H1 (cell line): Measurements from ENCODE around the gene COL17A1. TPM values are rescaled to one million over a fixed set of nuclear protein-coding genes. Genes with fewer than 3 reads are reported as not detected.

Source experiments
- CTCF ChIA-PET: fragments of 300-600 bp; sonication (Branson Sonifier 250); formaldehyde crosslinking; loops from one replicate; lab custom pipeline; 2021; ENCODE audit not compliant: partially characterized antibody; lab: Charles Lee
- POLR2A ChIA-PET: fragments of 300-600 bp; sonication (Branson Sonifier 250); formaldehyde crosslinking; loops from one replicate; lab custom pipeline; 2021; ENCODE audit warnings: inconsistent platforms; ENCODE audit not compliant: partially characterized antibody; lab: Charles Lee
- DNase-seq, 2 experiments: peaks; one replicate each; pipeline versions ENCODE4 v3.0.0 to v3.0.0-alpha.2; 2010 to 2022; ENCODE audit warnings: low spot score in 2 of 2, low read depth in 1 of 2, mixed read lengths in 1 of 2
- FAIRE-seq: peaks from 2 replicates; lab custom pipeline; 2011; peaks lifted over from hg19 to GRCh38; lab: Jason Lieb, UNC
- H2AFZ ChIP-seq: 2 replicates; pipeline ENCODE4 v1.8.1; 2012; ENCODE audit warnings: low read length, inconsistent platforms
- H2AK5ac ChIP-seq: 2 replicates; pipeline ENCODE4 v1.6.1; 2013; ENCODE audit warnings: low read depth, low read length
- H2BK120ac ChIP-seq: replicated peaks from 2 replicates; pipeline ENCODE3; 2013; ENCODE audit warnings: low read depth, low read length, inconsistent platforms
- H2BK12ac ChIP-seq: 2 replicates; pipeline ENCODE4 v1.6.1; 2013; ENCODE audit warnings: low read depth, low read length
- H2BK15ac ChIP-seq: 2 replicates; pipeline ENCODE4 v1.6.1; 2013; ENCODE audit warnings: low read length
- H2BK20ac ChIP-seq: 2 replicates; pipeline ENCODE4 v1.6.1; 2013; ENCODE audit warnings: low read length
- H2BK5ac ChIP-seq: 2 replicates; pipeline ENCODE4 v1.6.1; 2013; ENCODE audit warnings: low read depth, low read length
- H3K14ac ChIP-seq: 2 replicates; pipeline ENCODE4 v1.6.1; 2013; ENCODE audit warnings: inconsistent platforms; ENCODE audit not compliant: insufficient read length
- H3K18ac ChIP-seq: 2 replicates; pipeline ENCODE4 v1.6.1; 2013; ENCODE audit warnings: low read length; ENCODE audit errors: extremely low read depth
- H3K23ac ChIP-seq: 2 replicates; pipeline ENCODE4 v1.6.1; 2013; ENCODE audit warnings: inconsistent platforms; ENCODE audit not compliant: insufficient read length
- H3K23me2 ChIP-seq: 2 replicates; pipeline ENCODE4 v1.6.1; 2013; ENCODE audit warnings: low read depth, low read length
- H3K27ac ChIP-seq: 2 replicates; pipeline ENCODE4 v1.6.1; 2011; ENCODE audit warnings: low read depth, low read length, inconsistent platforms
- H3K27me3 ChIP-seq, 4 experiments: replicated peaks in 1 of 4; 1 replicate in 1 of 4; 2 replicates in 3 of 4; pipeline versions ENCODE4 v1.6.1 to v1.8.1; 2011 to 2013; ENCODE audit warnings: low read length in 3 of 4, mild to moderate bottlenecking in 3 of 4, inconsistent platforms in 2 of 4, mixed read lengths in 2 of 4, moderate library complexity in 1 of 4; ENCODE audit not compliant: control insufficient read depth in 3 of 4, insufficient read depth in 3 of 4; ENCODE audit errors: extremely low read depth in 1 of 4
- H3K36me3 ChIP-seq, 4 experiments: 2 replicates each; pipeline versions ENCODE4 v1.6.1 to v1.8.1; 2011 to 2013; ENCODE audit warnings: mild to moderate bottlenecking in 4 of 4, low read length in 3 of 4, moderate library complexity in 2 of 4, control low read depth in 1 of 4, inconsistent platforms in 1 of 4; ENCODE audit not compliant: insufficient read depth in 4 of 4, control insufficient read depth in 2 of 4
- H3K4ac ChIP-seq: replicated peaks from 2 replicates; pipeline ENCODE3; 2013; ENCODE audit warnings: low read length, low read depth, mixed read lengths, inconsistent platforms; ENCODE audit not compliant: insufficient read length
- H3K4me1 ChIP-seq, 4 experiments: replicated peaks in 1 of 4; 1 replicate in 1 of 4; 2 replicates in 3 of 4; pipeline versions ENCODE4 v1.6.1 to v1.8.1; 2011 to 2013; ENCODE audit warnings: low read length in 3 of 4, inconsistent platforms in 2 of 4, mixed read lengths in 1 of 4; ENCODE audit not compliant: insufficient read depth in 4 of 4, control insufficient read depth in 3 of 4
- H3K4me2 ChIP-seq, 2 experiments: 2 replicates each; pipeline versions ENCODE4 v1.6.1 to v1.8.1; 2011 to 2013; ENCODE audit warnings: low read depth in 2 of 2, low read length in 2 of 2, control low read depth in 1 of 2, inconsistent platforms in 1 of 2, mild to moderate bottlenecking in 1 of 2; ENCODE audit not compliant: insufficient read depth in 1 of 2
- H3K4me3 ChIP-seq, 4 experiments: fragments of 200-600, 300-600 bp in 1 of 4; sonication (generic), shearing (Covaris generic), sonication (Bioruptor Twin) in 1 of 4; 2 replicates each; pipeline versions ENCODE4 v1.5.1 to v1.8.1; 2011 to 2016; ENCODE audit warnings: low read length in 4 of 4, low read depth in 3 of 4, control low read depth in 2 of 4, inconsistent platforms in 2 of 4, mild to moderate bottlenecking in 2 of 4, mixed read lengths in 1 of 4, moderate library complexity in 1 of 4; ENCODE audit not compliant: insufficient read depth in 2 of 4; ENCODE audit errors: extremely low read depth in 1 of 4
- H3K56ac ChIP-seq: replicated peaks from 2 replicates; pipeline ENCODE3; 2013; ENCODE audit warnings: low read depth, mild to moderate bottlenecking, mixed read lengths, low read length, inconsistent platforms; ENCODE audit not compliant: insufficient read length
- H3K79me1 ChIP-seq: 2 replicates; pipeline ENCODE4 v1.6.1; 2013; ENCODE audit warnings: low read depth, low read length, control low read depth
- H3K79me2 ChIP-seq, 2 experiments: 2 replicates each; pipeline versions ENCODE4 v1.6.1 to v1.8.1; 2012 to 2013; ENCODE audit warnings: low read length in 2 of 2, mild to moderate bottlenecking in 2 of 2, inconsistent platforms in 1 of 2; ENCODE audit not compliant: insufficient read depth in 2 of 2, control insufficient read depth in 1 of 2
- H3K9ac ChIP-seq, 4 experiments: replicated peaks in 1 of 4; 1 replicate in 1 of 4; 2 replicates in 3 of 4; pipeline versions ENCODE4 v1.6.1 to v1.8.1; 2011 to 2013; ENCODE audit warnings: low read depth in 3 of 4, low read length in 3 of 4, control low read depth in 2 of 4, mild to moderate bottlenecking in 2 of 4, moderate library complexity in 2 of 4, inconsistent platforms in 1 of 4; ENCODE audit errors: extremely low read depth in 1 of 4
- H3K9me3 ChIP-seq, 2 experiments: 2 replicates each; pipeline versions ENCODE4 v1.6.1 to v1.8.1; 2012 to 2013; ENCODE audit warnings: mild to moderate bottlenecking in 2 of 2, moderate library complexity in 2 of 2, control low read depth in 1 of 2, inconsistent platforms in 1 of 2, low read depth in 1 of 2, low read length in 1 of 2, mixed read lengths in 1 of 2; ENCODE audit not compliant: insufficient read depth in 2 of 2
- H4K20me1 ChIP-seq, 2 experiments: replicated peaks in 1 of 2; 2 replicates each; pipeline versions ENCODE3 to v1.8.1; 2011 to 2013; ENCODE audit warnings: inconsistent platforms in 2 of 2, low read length in 2 of 2, mild to moderate bottlenecking in 1 of 2; ENCODE audit not compliant: insufficient read depth in 2 of 2, control insufficient read depth in 1 of 2
- H4K5ac ChIP-seq: 2 replicates; pipeline ENCODE4 v1.6.1; 2013; ENCODE audit warnings: low read length, low read depth, mixed read lengths, inconsistent platforms; ENCODE audit not compliant: insufficient read length
- H4K8ac ChIP-seq: 2 replicates; pipeline ENCODE4 v1.8.0; 2013; ENCODE audit warnings: mild to moderate bottlenecking, moderate library complexity, low read length, inconsistent platforms; ENCODE audit not compliant: insufficient read depth; ENCODE audit errors: extremely low read depth
- H4K91ac ChIP-seq: replicated peaks from 2 replicates; pipeline ENCODE3; 2013; ENCODE audit warnings: low read length, mixed read lengths, inconsistent platforms; ENCODE audit not compliant: insufficient read length
- EZH2 ChIP-seq: fragments of 200-600 bp; sonication (generic); IDR thresholded peaks from 2 replicates; pipeline ENCODE4 v1.7.1; 2012; ENCODE audit warnings: low read depth, mild to moderate bottlenecking, moderate library complexity, low read length, inconsistent platforms; ENCODE audit not compliant: severe bottlenecking
- KDM1A ChIP-seq: fragments of 200-600, 300-600 bp; sonication (generic); IDR thresholded peaks from 2 replicates; pipeline ENCODE4 v1.7.1; 2016; ENCODE audit warnings: mild to moderate bottlenecking, low read length, borderline replicate concordance
- KDM4A ChIP-seq: IDR thresholded peaks from one replicate; pipeline ENCODE4 v1.7.1; 2012; ENCODE audit warnings: low read depth, mild to moderate bottlenecking, moderate library complexity, low read length, inconsistent platforms; ENCODE audit not compliant: severe bottlenecking
- PHF8 ChIP-seq: fragments of 200-600 bp; sonication (generic); conservative IDR thresholded peaks from 2 replicates; pipeline ENCODE4 v1.7.1; 2012; ENCODE audit warnings: low read depth, mild to moderate bottlenecking, inconsistent platforms, low read length, moderate library complexity
- RNF2 ChIP-seq: fragments of 200-900, 300-1000 bp; sonication (generic); IDR thresholded peaks from 2 replicates; pipeline ENCODE4 v1.7.1; 2016; ENCODE audit warnings: borderline replicate concordance, low read depth, mild to moderate bottlenecking, antibody characterized with exemption, low read length; ENCODE audit not compliant: poor library complexity, severe bottlenecking; ENCODE audit errors: missing control alignments
- SAP30 ChIP-seq: fragments of 300-600 bp; sonication (generic); IDR thresholded peaks from 2 replicates; pipeline ENCODE4 v1.7.1; 2012; ENCODE audit warnings: low read length, moderate library complexity, mild to moderate bottlenecking, inconsistent platforms; ENCODE audit not compliant: insufficient read depth, insufficient replicate concordance
- SP1 ChIP-seq: IDR thresholded peaks from 2 replicates; pipeline ENCODE4 v1.6.1; 2011; ENCODE audit warnings: low read depth, low read length
- TAF7 ChIP-seq: optimal IDR thresholded peaks from 2 replicates; pipeline ENCODE3; 2011; ENCODE audit warnings: low read depth, mild to moderate bottlenecking, inconsistent platforms, low read length, moderate library complexity, borderline replicate concordance
- TEAD4 ChIP-seq: IDR thresholded peaks from 2 replicates; pipeline ENCODE4 v1.6.1; 2012; ENCODE audit warnings: low read depth, low read length, inconsistent platforms, mixed read lengths
- WGBS, 2 experiments: shearing (Covaris generic) in 1 of 2; methylation state at CpG; one replicate each; pipeline versions ENCODE4 v1.1.6 to v1.1.7; 2013 to 2015; ENCODE audit warnings: low lambda C conversion rate in 2 of 2, mixed read lengths in 2 of 2, inconsistent platforms in 1 of 2, low coverage in 1 of 2, missing lambda C conversion rate in 1 of 2; ENCODE audit not compliant: insufficient replicate concordance in 2 of 2, insufficient coverage in 1 of 2, insufficient read length in 1 of 2; ENCODE audit errors: extremely low coverage in 1 of 2, missing lambda C conversion rate in 1 of 2; 5-methylcytosine and 5-hydroxymethylcytosine counted together
- polyA plus RNA-seq, 7 experiments: library from polyadenylated mRNA; depleted of rRNA in 3 of 7; stranded (reverse) in 5 of 7; unstranded in 2 of 7; fragments of >200 nt in 5 of 7; fragments of 200-250 nt in 2 of 7; gene quantifications; 1 replicate in 5 of 7; 2 replicates in 1 of 7; 4 replicates in 1 of 7; pipeline versions ENCODE4 v1.2.1 to v1.2.3, GENCODE V29; 2011 to 2013; ENCODE audit warnings: missing spikeins in 2 of 7, mixed read lengths in 2 of 7
- total RNA-seq: library from RNA; stranded (reverse); fragmentation: NEBNext Ultra II Directional; extraction: Animal tissue kit (Norgen Biotek cat#: 25700); gene quantifications from 2 replicates; pipeline ENCODE4 v1.2.1, GENCODE V29; 2021
- TF ChIP-seq, protein P1 (sequence below), 3 experiments: IDR thresholded peaks; 1 replicate in 2 of 3; 2 replicates in 1 of 3; pipeline versions ENCODE4 v1.5.1 to v1.6.1; 2011; ENCODE audit warnings: low read length in 3 of 3, mild to moderate bottlenecking in 3 of 3, inconsistent platforms in 2 of 3, low read depth in 1 of 3, moderate library complexity in 1 of 3; ENCODE audit not compliant: insufficient read depth in 1 of 3; ENCODE audit errors: control extremely low read depth in 1 of 3

COL17A1 gene
- total and polyA plus RNA-seq, 2 of the 8 experiments (the other 6 are each of a cell fraction or from before 2014, with no cell fraction given), result 0.35 to 0.37 TPM

DNA sequence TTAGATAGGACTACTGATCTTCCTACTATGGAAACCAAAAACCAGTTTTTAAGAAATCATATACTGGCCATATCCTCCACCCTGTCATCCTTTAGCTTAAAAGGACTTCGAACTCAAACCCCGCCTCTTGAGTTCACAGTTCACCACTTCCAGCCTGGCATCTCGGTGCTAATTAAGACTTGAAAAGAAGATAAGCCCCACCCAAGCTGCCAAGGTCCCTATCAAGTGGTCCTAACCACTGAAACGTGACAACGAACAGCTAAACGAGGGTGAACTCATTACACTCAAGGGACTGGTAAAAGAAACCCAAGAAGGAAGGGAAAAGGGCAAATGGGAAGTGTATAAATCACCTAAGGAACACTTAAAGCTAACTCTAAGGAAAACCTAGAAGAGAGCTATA is 16.1 kb downstream of the COL17A1 start:
- no peaks in the 10 kb centered on the region for H3K27me3 ChIP-seq
- no peaks in the 10 kb centered on the region for H3K79me1 ChIP-seq
- H2AK5ac ChIP-seq, result no peak overlapping the region; the same call in 1 of the 2 replicates
- no peaks in the 10 kb centered on the region for H3K36me3 ChIP-seq
- DNase-seq (no peak), FAIRE-seq (no peak)
- H3K23ac ChIP-seq, result no peak overlapping the region
- CTCF ChIA-PET, result interaction anchor here (0.6 to 5.5 kb wide), 7 partner anchors 10 to 61 kb away, joined by 3 to 35 read pairs (median 3); partner anchors contain the start of gene SFR1
- no peak overlapping the region for H2BK12ac ChIP-seq
- H2BK5ac ChIP-seq, result no peak overlapping the region
- no peaks in the 10 kb centered on the region for H3K23me2 ChIP-seq
- H4K91ac ChIP-seq, result no peak overlapping the region
- no peak overlapping the region for H3K14ac ChIP-seq
- no peak overlapping the region for H3K27ac ChIP-seq
- H2BK20ac ChIP-seq, result no peak overlapping the region
- POLR2A ChIA-PET, result interaction anchor here (0.6 to 3.6 kb wide), 3 partner anchors 8 to 52 kb away, joined by 3 to 14 read pairs (median 13); partner anchors contain the start of gene SFR1
- 86% methylated on average over 6 of the region's 6 CpGs; no CpG with 5 or more reads in 1 of the 2 experiments for WGBS, 2 experiments
- no peak overlapping the region for H4K8ac ChIP-seq
- H3K9me3 ChIP-seq, result no peaks in the 10 kb centered on the region
- H4K20me1 ChIP-seq, result no peaks in the 10 kb centered on the region
- H3K4ac ChIP-seq, result no peak overlapping the region
- no peaks in the 10 kb centered on the region for H3K79me2 ChIP-seq
- no peak overlapping the region for H2BK15ac ChIP-seq
- no peak overlapping the region for H4K5ac ChIP-seq
- H3K4me3 ChIP-seq, result no peak overlapping the region
- H2AFZ ChIP-seq, result no peak overlapping the region
- no peak overlapping the region for H2BK120ac ChIP-seq
- H3K4me2 ChIP-seq, result no peak overlapping the region
- no peak overlapping the region for H3K56ac ChIP-seq
- H3K9ac ChIP-seq, result no peak overlapping the region
- H3K18ac ChIP-seq, result no peak overlapping the region
- peaks cover 2 to 16% (median 8%) of the 10 kb centered on the region in 4 experiments; a peak in 6 of 7 replicates for H3K4me1 ChIP-seq
- TF ChIP-seq EZH2 (no peak), RNF2 (no peak), TAF7 (no peak), SAP30 (no peak), KDM1A (no peak), TEAD4 (no peak), KDM4A (no peak), PHF8 (no peak), SP1 (no peak)
- TF ChIP-seq, protein P1, sequence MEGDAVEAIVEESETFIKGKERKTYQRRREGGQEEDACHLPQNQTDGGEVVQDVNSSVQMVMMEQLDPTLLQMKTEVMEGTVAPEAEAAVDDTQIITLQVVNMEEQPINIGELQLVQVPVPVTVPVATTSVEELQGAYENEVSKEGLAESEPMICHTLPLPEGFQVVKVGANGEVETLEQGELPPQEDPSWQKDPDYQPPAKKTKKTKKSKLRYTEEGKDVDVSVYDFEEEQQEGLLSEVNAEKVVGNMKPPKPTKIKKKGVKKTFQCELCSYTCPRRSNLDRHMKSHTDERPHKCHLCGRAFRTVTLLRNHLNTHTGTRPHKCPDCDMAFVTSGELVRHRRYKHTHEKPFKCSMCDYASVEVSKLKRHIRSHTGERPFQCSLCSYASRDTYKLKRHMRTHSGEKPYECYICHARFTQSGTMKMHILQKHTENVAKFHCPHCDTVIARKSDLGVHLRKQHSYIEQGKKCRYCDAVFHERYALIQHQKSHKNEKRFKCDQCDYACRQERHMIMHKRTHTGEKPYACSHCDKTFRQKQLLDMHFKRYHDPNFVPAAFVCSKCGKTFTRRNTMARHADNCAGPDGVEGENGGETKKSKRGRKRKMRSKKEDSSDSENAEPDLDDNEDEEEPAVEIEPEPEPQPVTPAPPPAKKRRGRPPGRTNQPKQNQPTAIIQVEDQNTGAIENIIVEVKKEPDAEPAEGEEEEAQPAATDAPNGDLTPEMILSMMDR (IDR thresholded peaks at IDR 0.05; ENCODE audit: control extremely low read depth in 1 of 3, insufficient read depth in 1 of 3, low read depth in 1 of 3, low read length in 3 of 3), result no peak
